Stimulated activated naive CD8-positive, alpha-beta T cell treated with anti-CD3 and anti-CD28 coated beads, Interleukin-15, Interleukin-2, amounts not matched to agents 100 ng/mL and 50 ng/mL, for 24 hours (primary cell): ENCODE results near the gene ATP2B3.

Experiments
- H3K27ac Mint-ChIP-seq: one replicate; pipeline ENCODE4 v1.8.0; 2021; ENCODE audit warnings: mild to moderate bottlenecking, mixed read lengths
- H3K27me3 Mint-ChIP-seq: one replicate; pipeline ENCODE4 v1.8.0; 2021; ENCODE audit warnings: mixed read lengths
- H3K36me3 Mint-ChIP-seq: one replicate; pipeline ENCODE4 v1.8.0; 2021; ENCODE audit warnings: low read depth, mixed read lengths
- H3K4me1 Mint-ChIP-seq: one replicate; pipeline ENCODE4 v1.8.0; 2021; ENCODE audit warnings: low read depth, mixed read lengths
- H3K4me3 Mint-ChIP-seq: one replicate; pipeline ENCODE4 v1.8.0; 2021; ENCODE audit warnings: mild to moderate bottlenecking, mixed read lengths
- H3K9me3 Mint-ChIP-seq: one replicate; pipeline ENCODE4 v1.8.0; 2021; ENCODE audit warnings: mixed read lengths

Gene ATP2B3

DNA sequence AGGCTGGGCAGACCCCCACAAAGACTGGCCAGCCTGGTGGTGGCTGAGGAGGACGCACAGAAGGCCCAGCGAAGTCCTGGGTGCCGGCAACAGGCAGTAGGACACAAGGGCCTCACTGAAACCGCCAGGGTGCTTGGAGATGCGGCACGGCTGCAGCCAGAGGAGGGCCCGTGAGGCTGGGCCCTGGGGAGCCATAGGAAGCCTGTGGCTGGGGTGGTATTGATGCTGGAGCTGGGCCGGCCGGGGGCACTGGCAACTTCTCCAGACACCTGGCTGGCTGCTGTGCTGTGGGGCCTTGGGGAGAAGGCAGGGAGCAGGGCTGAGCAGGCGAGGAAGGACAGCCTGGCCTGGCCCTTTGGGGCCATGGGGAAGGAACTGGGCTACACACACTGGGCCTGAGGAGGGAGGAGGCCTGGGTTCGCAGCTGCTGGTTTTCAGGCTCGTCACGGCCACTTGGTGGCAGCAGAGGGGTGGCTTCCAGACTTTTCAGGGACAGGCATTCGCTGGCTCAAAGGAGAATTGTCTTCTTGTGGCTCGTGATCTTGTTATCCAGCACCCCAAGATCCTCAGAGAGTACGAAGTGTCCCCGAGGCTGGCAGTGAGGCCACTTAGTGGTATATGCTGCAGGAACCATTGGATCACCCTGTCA, 37.2 kb downstream of the ATP2B3 start:
- Mint-ChIP-seq H3K4me1 (no peaks in the 10 kb centered on the region), H3K27ac (no peak overlapping the region), H3K36me3 (no peaks in the 10 kb centered on the region), H3K4me3 (no peak overlapping the region), H3K27me3 (no peaks in the 10 kb centered on the region), H3K9me3 (no peaks in the 10 kb centered on the region)

DNA sequence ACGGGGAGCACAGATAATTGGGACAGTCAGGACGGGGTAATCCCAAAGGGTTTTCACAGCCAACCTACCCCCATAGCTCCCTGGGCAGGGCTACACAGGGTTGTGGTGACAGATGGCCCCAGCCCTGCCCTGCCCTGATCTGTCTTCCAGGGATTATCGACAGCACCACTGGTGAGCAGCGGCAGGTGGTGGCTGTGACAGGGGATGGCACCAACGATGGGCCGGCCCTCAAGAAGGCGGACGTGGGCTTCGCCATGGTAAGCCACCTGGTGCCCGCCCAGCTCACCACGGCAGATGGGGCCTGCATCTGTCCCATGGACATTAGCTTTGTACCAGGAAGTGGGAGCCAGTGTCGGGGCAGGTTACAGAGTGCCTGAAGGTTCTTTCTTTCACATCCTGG, 39.3 kb downstream of the ATP2B3 start:
- Mint-ChIP-seq H3K36me3 (no peaks in the 10 kb centered on the region), H3K27me3 (no peaks in the 10 kb centered on the region), H3K27ac (no peak overlapping the region), H3K4me1 (no peaks in the 10 kb centered on the region), H3K4me3 (no peak overlapping the region), H3K9me3 (no peaks in the 10 kb centered on the region)

DNA sequence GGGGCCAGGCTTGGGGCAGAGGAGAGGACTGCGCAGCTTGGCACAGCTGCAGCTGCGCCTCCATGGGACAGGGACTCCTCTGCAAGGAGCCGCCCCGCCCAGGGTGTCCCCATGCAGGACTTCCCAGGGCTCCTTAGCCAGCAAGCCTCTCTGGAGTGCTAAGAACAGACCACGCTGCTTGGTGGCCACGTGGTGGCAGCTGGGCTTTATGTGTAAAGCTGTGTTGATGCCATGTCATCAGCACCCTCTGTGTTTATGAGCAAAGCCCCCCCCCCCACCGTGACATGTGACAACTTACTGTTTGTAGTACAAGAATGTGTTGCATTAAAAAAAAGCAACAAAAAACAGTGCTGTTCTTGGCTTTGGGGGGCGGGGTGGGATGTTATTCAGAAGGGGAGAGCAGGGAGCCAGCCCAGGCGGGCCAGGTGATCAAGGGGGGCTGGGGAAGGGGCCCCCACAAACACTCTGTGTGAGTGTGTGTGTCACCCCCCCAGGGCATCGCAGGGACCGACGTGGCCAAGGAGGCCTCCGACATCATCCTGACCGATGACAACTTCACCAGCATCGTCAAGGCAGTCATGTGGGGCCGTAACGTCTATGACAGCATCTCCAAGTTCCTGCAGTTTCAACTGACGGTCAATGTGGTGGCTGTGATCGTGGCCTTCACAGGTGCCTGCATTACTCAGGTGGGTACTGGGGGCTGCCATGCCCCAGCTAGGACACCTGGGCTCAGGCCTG, 40.3 kb downstream of the ATP2B3 start:
- Mint-ChIP-seq H3K4me3 (no peak overlapping the region), H3K9me3 (no peaks in the 10 kb centered on the region)

DNA sequence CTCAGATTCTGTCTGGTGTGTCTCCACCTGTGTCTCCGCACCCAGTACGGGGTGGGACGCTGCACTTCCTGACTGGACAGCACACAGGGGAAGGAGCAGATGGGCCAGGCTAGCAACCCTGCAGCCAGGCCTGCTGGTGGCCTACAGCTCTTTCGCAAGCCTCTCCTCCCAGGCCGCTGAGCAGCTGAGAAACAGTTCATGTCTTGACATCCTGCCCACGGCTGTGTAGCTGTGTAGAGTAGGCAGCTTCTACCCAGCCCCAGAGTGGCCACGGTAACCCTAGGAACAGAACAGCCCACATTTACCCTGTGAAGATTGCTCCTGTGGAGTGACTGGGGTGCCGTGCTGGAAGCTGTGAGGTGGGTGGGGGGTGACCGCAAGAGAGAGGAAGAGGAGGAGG, 42.6 kb downstream of the ATP2B3 start:
- H3K4me1 Mint-ChIP-seq: no peaks in the 10 kb centered on the region
- H3K27ac Mint-ChIP-seq: no peak overlapping the region
- H3K27me3 Mint-ChIP-seq: no peaks in the 10 kb centered on the region
- no peaks in the 10 kb centered on the region for H3K36me3 Mint-ChIP-seq
- no peaks in the 10 kb centered on the region for H3K9me3 Mint-ChIP-seq
- H3K4me3 Mint-ChIP-seq: no peak overlapping the region

More for the DNA sequence above, 40.3 kb downstream of the ATP2B3 start:
- Mint-ChIP-seq H3K36me3 (no peaks in the 10 kb centered on the region), H3K27ac (no peak overlapping the region), H3K4me1 (no peaks in the 10 kb centered on the region), H3K27me3 (no peaks in the 10 kb centered on the region)

DNA sequence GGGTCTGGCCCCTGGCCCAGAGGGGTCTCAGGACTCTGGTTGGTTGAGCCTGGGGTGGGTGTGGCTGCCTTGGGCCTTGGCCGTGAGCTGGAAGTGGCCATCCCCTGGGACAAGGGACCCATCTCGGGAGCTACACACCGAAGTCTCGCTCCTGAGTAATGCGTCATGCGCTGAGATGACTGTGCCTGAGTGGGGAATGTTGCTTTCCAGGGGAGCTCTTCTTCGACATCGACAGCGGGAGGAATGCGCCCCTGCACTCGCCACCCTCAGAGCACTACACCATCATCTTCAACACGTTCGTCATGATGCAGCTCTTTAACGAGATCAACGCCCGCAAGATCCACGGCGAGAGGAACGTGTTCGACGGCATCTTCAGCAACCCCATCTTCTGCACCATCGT, 43.0 kb downstream of the ATP2B3 start:
- H3K9me3 Mint-ChIP-seq: no peaks in the 10 kb centered on the region
- no peaks in the 10 kb centered on the region for H3K27me3 Mint-ChIP-seq
- H3K4me3 Mint-ChIP-seq: no peak overlapping the region
- no peak overlapping the region for H3K27ac Mint-ChIP-seq
- no peaks in the 10 kb centered on the region for H3K36me3 Mint-ChIP-seq
- H3K4me1 Mint-ChIP-seq: no peaks in the 10 kb centered on the region

DNA sequence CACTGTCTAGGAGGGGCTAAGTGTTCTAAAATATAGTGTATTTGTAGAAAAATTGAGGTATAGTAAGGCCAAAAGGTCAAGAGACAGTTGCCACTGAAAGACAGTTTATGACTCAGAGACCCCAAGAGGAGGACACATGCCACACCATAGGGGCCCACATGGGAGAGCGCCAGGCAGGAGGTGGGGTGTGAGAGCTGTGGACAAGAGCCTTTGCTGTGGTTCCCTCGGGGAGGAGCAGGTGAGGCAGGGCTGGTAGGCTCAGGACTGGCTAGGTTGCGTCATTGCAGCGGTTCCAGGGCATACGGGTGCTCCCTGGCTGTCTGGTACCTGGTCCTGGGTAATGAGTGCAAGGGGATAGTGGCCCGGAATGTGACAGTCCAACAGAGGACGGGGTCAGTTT, 43.9 kb downstream of the ATP2B3 start:
- H3K4me3 Mint-ChIP-seq: no peak overlapping the region
- H3K27me3 Mint-ChIP-seq: no peaks in the 10 kb centered on the region
- H3K4me1 Mint-ChIP-seq: no peaks in the 10 kb centered on the region
- no peaks in the 10 kb centered on the region for H3K9me3 Mint-ChIP-seq
- H3K36me3 Mint-ChIP-seq: no peaks in the 10 kb centered on the region
- no peak overlapping the region for H3K27ac Mint-ChIP-seq

DNA sequence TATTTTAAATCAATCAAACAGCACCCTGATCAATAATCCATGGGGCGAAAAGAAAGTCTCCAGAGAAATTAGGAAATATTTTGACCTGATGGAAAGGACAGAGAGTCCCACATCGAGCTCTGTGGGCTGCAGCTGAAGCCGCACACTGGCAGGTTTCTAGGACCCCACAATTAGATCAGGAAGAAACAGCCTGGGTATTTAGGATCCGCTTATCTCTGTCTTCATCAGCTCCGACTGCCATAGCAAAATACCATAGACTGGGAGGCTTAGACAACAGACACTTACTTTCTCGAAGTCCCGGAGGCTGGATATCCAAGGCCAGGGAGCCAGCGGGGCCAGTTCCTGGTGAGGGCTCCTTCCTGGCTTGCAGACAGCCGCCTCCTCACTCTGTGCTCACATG, 45.1 kb downstream of the ATP2B3 start:
- Mint-ChIP-seq H3K27ac (no peak overlapping the region), H3K27me3 (no peaks in the 10 kb centered on the region), H3K36me3 (no peaks in the 10 kb centered on the region), H3K4me3 (no peak overlapping the region), H3K9me3 (no peaks in the 10 kb centered on the region), H3K4me1 (no peaks in the 10 kb centered on the region)

DNA sequence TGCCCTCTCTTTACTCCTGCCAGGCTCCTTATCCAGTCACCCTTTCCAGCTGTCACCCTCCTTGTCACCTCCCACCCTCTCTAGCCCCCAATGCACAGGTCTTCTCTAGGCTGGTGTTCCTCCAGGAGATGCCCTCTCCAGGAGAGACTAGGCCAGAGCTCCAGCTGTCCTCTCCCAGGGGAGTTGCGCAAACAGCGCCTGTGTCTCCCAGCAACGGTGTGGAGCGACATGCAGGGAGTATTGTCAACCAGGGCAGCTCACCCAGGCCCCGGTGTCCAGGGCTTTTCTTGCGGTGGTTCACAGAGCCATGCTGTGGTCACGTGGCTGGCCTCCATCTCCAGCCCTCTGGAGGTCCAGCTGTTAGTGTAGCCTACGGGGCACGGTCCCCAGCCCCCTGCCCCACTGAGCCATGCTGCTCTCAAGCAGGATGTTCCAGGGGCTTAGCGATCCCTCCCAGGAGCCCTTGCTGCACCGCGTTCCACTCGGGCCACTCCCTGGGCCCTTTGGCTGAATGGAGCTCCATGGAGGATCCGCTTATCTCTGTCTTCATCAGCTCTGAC, 46.7 kb downstream of the ATP2B3 start:
- no peak overlapping the region for H3K27ac Mint-ChIP-seq
- no peaks in the 10 kb centered on the region for H3K36me3 Mint-ChIP-seq
- no peaks in the 10 kb centered on the region for H3K4me1 Mint-ChIP-seq
- no peak overlapping the region for H3K4me3 Mint-ChIP-seq
- H3K27me3 Mint-ChIP-seq: no peaks in the 10 kb centered on the region
- no peaks in the 10 kb centered on the region for H3K9me3 Mint-ChIP-seq

DNA sequence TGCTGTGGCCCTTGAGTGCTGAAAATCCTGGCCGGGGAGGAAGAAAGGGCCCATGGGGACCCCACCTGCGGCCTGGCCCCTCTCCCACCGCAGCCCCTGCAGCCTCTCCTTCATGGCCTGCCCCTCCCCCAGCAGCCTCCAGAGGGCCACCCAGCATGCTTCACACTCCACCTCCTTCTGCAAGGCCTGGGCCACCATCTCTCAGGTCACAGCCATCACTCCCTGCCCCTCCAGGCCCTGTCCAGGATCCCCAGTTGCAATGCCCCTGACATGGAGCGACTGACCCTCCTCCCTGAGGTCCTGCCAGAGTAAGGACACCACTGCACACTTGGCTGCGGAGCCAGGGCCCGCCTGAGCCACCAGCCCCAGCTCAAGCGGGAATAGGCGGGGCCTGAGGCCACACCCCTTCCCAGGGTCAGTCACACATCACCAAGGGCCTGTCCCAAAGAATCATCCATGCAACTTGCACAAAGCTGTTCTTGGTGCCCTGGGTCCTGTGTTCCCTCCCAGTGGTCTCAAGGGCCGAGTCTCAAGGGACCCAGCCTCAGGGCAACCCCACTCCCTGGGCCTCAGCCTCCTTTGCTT, 48.6 kb downstream of the ATP2B3 start:
- Mint-ChIP-seq H3K27me3 (no peaks in the 10 kb centered on the region), H3K4me3 (no peak overlapping the region), H3K36me3 (no peaks in the 10 kb centered on the region), H3K27ac (no peak overlapping the region), H3K4me1 (peaks cover 3% of the 10 kb centered on the region), H3K9me3 (no peaks in the 10 kb centered on the region)

DNA sequence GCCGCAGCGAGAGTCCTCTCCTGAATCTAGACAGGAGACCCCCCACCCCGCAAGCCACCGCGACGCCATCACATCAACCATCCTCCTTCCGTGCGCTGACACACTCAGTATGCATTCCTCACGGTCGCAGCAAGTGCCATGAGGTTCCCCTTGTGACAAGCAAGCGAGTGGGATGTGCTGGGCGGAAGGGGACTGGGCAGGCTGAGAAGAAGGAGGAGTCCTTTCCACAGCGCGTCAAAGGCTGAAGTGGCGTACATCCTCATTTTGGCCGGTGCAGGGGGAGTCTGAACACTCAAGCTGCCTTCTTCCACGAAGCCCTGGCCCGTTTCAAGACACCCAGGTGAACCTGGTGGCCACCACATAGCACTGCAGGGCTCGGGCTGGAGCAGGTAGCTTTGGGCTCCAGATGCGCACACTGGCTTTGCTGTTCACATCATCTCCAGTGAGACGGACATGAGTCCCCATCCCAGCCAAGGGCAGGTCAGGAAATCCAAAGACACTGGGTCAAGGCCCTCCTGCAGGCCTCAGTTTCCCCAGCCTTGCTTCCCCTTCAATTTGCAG, 51.1 kb downstream of the ATP2B3 start:
- Mint-ChIP-seq H3K9me3 (no peaks in the 10 kb centered on the region), H3K27me3 (no peaks in the 10 kb centered on the region), H3K36me3 (no peaks in the 10 kb centered on the region), H3K27ac (no peak overlapping the region), H3K4me1 (peaks cover 7% of the 10 kb centered on the region), H3K4me3 (no peak overlapping the region)

DNA sequence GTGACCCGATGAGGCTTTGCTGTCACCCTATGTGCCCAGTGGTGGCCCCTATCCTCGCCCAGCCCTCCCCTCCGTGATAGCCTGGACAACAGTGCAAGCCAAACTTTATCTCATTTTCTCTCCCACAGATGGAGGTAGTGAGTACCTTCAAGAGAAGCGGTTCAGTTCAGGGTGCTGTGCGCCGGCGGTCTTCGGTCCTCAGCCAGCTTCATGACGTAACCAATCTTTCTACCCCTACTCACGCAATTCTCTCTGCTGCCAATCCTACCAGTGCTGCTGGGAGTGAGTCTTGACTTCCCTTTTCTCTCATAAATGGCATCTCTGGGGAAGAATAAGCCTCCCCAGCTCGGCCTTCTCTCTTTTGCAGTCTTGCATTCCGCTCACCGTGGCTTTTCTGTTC, 52.0 kb downstream of the ATP2B3 start:
- no peaks in the 10 kb centered on the region for H3K27me3 Mint-ChIP-seq
- H3K4me1 Mint-ChIP-seq: peaks cover 7% of the 10 kb centered on the region
- no peak overlapping the region for H3K4me3 Mint-ChIP-seq
- H3K36me3 Mint-ChIP-seq: no peaks in the 10 kb centered on the region
- H3K9me3 Mint-ChIP-seq: no peaks in the 10 kb centered on the region
- no peak overlapping the region for H3K27ac Mint-ChIP-seq

DNA sequence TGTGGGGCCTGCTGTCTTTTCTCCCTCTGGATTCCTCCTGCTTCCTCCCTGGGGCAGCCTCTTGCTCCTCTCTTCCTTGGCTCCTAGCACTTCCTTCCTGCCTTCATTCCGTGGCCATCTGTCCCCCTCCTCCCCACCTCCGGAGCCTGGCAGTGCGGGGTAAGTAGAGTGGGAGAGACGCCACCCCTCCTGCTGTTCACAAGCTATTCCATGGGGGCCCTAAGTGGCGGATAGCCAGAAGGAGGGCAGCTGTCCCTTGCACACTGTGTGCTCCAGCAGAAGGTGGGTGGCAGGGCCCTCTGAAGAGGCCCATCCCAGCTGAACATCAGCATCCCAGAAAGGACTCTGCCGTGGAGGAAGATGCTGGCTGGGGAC, 54.1 kb downstream of the ATP2B3 start:
- Mint-ChIP-seq H3K27me3 (no peaks in the 10 kb centered on the region), H3K27ac (no peak overlapping the region), H3K4me1 (peaks cover 7% of the 10 kb centered on the region), H3K36me3 (no peaks in the 10 kb centered on the region), H3K4me3 (no peak overlapping the region), H3K9me3 (no peaks in the 10 kb centered on the region)

DNA sequence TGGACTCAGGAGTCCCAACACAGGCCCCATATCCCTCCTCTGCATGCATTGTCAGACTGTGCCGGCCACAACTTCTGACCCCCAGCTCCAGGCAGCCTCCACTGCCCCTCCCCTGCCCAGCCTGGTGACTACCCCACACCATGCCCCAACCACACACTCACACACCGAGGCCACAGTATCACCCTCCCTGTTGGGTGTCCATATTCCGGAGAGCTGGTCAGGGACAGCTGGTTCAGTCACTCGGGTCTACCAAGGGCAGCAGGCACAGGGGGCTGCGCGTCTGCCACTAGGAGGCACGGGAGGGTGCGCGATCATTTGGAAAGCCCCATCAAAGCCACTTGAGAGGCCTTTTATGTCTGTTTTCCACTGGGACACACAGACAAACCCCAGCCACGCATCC, 55.2 kb downstream of the ATP2B3 start:
- H3K36me3 Mint-ChIP-seq: no peaks in the 10 kb centered on the region
- H3K27ac Mint-ChIP-seq: no peak overlapping the region
- no peak overlapping the region for H3K4me3 Mint-ChIP-seq
- no peaks in the 10 kb centered on the region for H3K9me3 Mint-ChIP-seq
- no peaks in the 10 kb centered on the region for H3K27me3 Mint-ChIP-seq
- H3K4me1 Mint-ChIP-seq: peaks cover 7% of the 10 kb centered on the region

DNA sequence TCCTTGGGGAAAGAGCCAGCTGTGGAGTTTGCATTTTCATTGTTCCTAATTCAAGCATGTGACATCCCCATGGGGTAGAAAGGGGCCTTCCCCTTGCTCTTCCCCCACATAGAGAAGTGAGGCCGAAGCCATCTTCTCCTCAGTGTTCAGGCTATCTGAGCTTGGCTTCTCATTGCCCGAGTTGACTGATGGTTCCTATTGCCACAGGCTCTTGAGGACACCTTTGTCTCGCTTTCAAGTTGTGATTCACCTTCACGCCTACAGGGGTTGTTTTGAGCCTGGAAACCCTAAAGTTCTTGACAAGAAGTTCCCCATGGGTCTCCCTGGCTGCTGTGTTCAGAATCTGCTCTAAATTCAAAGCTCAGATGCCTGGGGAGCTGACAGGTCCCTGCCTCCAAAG, 56.5 kb downstream of the ATP2B3 start:
- Mint-ChIP-seq H3K4me3 (no peak overlapping the region), H3K36me3 (no peaks in the 10 kb centered on the region), H3K27me3 (no peaks in the 10 kb centered on the region), H3K4me1 (peaks cover 7% of the 10 kb centered on the region), H3K9me3 (no peaks in the 10 kb centered on the region), H3K27ac (no peak overlapping the region)

DNA sequence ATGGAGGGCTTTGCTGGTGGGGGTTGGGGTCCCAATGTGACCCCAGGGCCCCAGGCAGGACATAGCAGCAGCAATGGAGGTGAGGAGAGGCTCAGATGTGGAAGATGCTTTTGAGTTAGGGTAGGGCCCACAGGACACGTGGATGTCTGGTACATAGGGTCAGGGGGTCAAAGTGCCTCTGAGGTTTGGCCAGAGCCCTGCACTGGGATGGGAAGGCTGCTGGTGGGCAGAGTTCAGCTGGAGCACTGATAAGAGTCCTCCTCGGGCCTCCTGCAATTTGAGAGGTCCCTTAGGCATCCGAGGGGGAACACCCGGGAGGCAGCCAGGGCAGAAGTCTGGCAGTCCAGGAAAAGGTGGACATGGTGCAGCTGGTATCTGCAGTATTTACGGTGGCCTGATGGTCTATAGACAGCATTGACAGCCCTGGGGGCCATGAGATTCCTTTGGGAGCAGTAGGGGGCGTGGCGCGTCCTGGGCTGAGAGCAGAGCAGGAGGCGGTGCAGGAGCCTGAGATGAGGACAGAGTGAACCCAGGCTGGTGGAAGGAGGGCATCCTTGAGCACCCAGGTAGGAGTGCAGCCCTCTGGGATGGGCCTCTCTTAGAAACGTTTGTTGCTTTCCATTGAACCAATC, 58.9 kb downstream of the ATP2B3 start:
- H3K27me3 Mint-ChIP-seq: no peaks in the 10 kb centered on the region
- no peaks in the 10 kb centered on the region for H3K36me3 Mint-ChIP-seq
- no peak overlapping the region for H3K27ac Mint-ChIP-seq
- peaks cover 2% of the 10 kb centered on the region for H3K4me1 Mint-ChIP-seq
- no peaks in the 10 kb centered on the region for H3K9me3 Mint-ChIP-seq
- H3K4me3 Mint-ChIP-seq: no peak overlapping the region
